Measurements from ENCODE around the gene SEC22A.

GRCh38 chr3:123261666-123262065 lies 59.9 kb downstream of the SEC22A start:
- TF ChIP-seq, protein P1, sequence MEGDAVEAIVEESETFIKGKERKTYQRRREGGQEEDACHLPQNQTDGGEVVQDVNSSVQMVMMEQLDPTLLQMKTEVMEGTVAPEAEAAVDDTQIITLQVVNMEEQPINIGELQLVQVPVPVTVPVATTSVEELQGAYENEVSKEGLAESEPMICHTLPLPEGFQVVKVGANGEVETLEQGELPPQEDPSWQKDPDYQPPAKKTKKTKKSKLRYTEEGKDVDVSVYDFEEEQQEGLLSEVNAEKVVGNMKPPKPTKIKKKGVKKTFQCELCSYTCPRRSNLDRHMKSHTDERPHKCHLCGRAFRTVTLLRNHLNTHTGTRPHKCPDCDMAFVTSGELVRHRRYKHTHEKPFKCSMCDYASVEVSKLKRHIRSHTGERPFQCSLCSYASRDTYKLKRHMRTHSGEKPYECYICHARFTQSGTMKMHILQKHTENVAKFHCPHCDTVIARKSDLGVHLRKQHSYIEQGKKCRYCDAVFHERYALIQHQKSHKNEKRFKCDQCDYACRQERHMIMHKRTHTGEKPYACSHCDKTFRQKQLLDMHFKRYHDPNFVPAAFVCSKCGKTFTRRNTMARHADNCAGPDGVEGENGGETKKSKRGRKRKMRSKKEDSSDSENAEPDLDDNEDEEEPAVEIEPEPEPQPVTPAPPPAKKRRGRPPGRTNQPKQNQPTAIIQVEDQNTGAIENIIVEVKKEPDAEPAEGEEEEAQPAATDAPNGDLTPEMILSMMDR (IDR thresholded peaks at IDR 0.05; ENCODE audit: poor library complexity), result no peak
- no peak for TF ChIP-seq EZH2 (IDR thresholded peaks at IDR 0.05; ENCODE audit: borderline replicate concordance)

Measured in hepatocyte (in vitro differentiated cells).